Transverse colon (tissue), 4 donors: Measurements from ENCODE around the gene KRTAP4-4. TPM values are rescaled to one million over a fixed set of nuclear protein-coding genes. Genes with fewer than 3 reads are reported as not detected.
"Not testable (repeated sequence)": the region's sequence is repeated elsewhere in the genome, so short reads cannot be mapped to it uniquely, and the experiment has no call there.

Source experiments
- DNase-seq: peaks from one replicate; pipeline ENCODE4 v3.0.0-alpha.2; 2019
- H3K27ac ChIP-seq, 4 donors: fragments of 200-600 bp; sonication (generic); 2 replicates each; pipeline ENCODE4 v1.5.1; 2016 to 2018; ENCODE audit warnings: inconsistent platforms in 4 of 4
- H3K27me3 ChIP-seq: fragments of 200-600 bp; sonication (generic); 2 replicates; pipeline ENCODE4 v1.5.1; 2017; ENCODE audit warnings: inconsistent platforms
- H3K36me3 ChIP-seq, 4 donors: fragments of 200-600 bp; sonication (generic); 2 replicates each; pipeline ENCODE4 v1.5.1; 2017 to 2019; ENCODE audit warnings: inconsistent platforms in 4 of 4
- H3K4me1 ChIP-seq, 4 donors: fragments of 200-600 bp; sonication (generic); 2 replicates each; pipeline ENCODE4 v1.5.1; 2017 to 2020; ENCODE audit warnings: inconsistent platforms in 4 of 4
- H3K4me3 ChIP-seq, 4 donors: fragments of 200-600 bp; sonication (generic); 1 replicate in 1 of 4; 2 replicates in 3 of 4; pipeline versions ENCODE4 v1.5.1 to v1.6.1; 2017 to 2019; ENCODE audit warnings: inconsistent platforms in 4 of 4
- H3K9me3 ChIP-seq, 2 donors: fragments of 200-600 bp; sonication (generic); 2 replicates each; pipeline ENCODE4 v1.5.1; 2017 to 2019; ENCODE audit warnings: inconsistent platforms in 2 of 2
- CTCF ChIP-seq, 5 experiments: fragments of 200-600 bp in 3 of 5; fragments of 450-650 bp in 2 of 5; sonication (generic) in 3 of 5; IDR thresholded peaks; 1 replicate in 2 of 5; 2 replicates in 3 of 5; pipeline ENCODE4 v1.5.1; 2016 to 2017; ENCODE audit warnings: antibody characterized with exemption in 5 of 5, inconsistent platforms in 3 of 5, mild to moderate bottlenecking in 2 of 5, moderate library complexity in 1 of 5
- EP300 ChIP-seq: sonication (generic); formaldehyde crosslinking; IDR thresholded peaks from one replicate; pipeline ENCODE4 v1.6.1; 2017; ENCODE audit warnings: antibody characterized with exemption, low read depth
- POLR2A ChIP-seq: fragments of 450-650 bp; IDR thresholded peaks from one replicate; pipeline ENCODE4 v1.6.1; 2016; ENCODE audit warnings: antibody characterized with exemption, mild to moderate bottlenecking, moderate library complexity
- POLR2AphosphoS5 ChIP-seq, 3 donors: sonication (generic); formaldehyde crosslinking; IDR thresholded peaks; one replicate each; pipeline ENCODE4 v1.6.1; 2016; ENCODE audit warnings: antibody characterized with exemption in 3 of 3
- whole genome bisulfite sequencing, 2 donors: methylation state at CpG; one replicate each; pipeline ENCODE4 v1.1.5; 2018; ENCODE audit warnings: low coverage in 1 of 2; 5-methylcytosine and 5-hydroxymethylcytosine counted together
- in situ Hi-C, 4 donors: fragments of 200-750 bp; cut with MboI; loops; one replicate each; pipeline versions ENCODE4 v1.15.0 to v1.15.1; 2017; ENCODE audit warnings: low sequenced_read_pairs in 3 of 4, low pct_ligation_motif_present in 1 of 4, low pct_unique_long_range_greater_than_20kb in 1 of 4
- intact Hi-C: fragments of 100-400 bp; cut with DNase I; formaldehyde crosslinking; loops from one replicate; pipeline ENCODE4 v1.15.1; 2023; ENCODE audit warnings: low total_unique reads
- total RNA-seq, 4 donors: library from RNA; depleted of rRNA; stranded (reverse); fragments of >200 nt; gene quantifications; one replicate each; pipeline ENCODE4 v1.1.0, GENCODE V29; 2016

Gene KRTAP4-4
- total RNA-seq, 4 donors from 2014 or later: not detected

GRCh38 chr17:41126412-41126811 is 34.1 kb downstream of the KRTAP4-4 start:
- Histone ChIP-seq H3K36me3 (no peaks in the 10 kb centered on the region), H3K4me3 (no peak overlapping the region), H3K4me1 (no peaks in the 10 kb centered on the region), H3K27ac (no peak overlapping the region), H3K27me3 (peaks cover 12% of the 10 kb centered on the region), H3K9me3 (no peaks in the 10 kb centered on the region)
- in situ Hi-C loops: no loop called here
- no peak for DNase-seq
- 76 to 79% methylated on average over 3 of the region's 3 CpGs for whole genome bisulfite sequencing, 2 donors
- intact Hi-C loops: no loop called here
- TF ChIP-seq POLR2AphosphoS5 (IDR thresholded peaks at IDR 0.05) (no peak), EP300 (no peak), POLR2A (no peak), CTCF (IDR thresholded peaks at IDR 0.05) (no peak)

- in situ Hi-C loops: no loop called here
Observed at GRCh38 chr17:41125064-41125463, 35.5 kb downstream of the KRTAP4-4 start.

GRCh38 chr17:41123991-41124371 is 36.6 kb downstream of the KRTAP4-4 start, which contains the start of gene KRTAP4-12:
TSS of gene KRTAP4-12 (minus strand) at chr17:41124182. CDS start at chr17:41124122, 60 bp downstream.
- DNase-seq, H3K36me3 ChIP-seq, in situ Hi-C loops, intact Hi-C loops, H3K4me3 ChIP-seq, H3K9me3 ChIP-seq, H3K27ac ChIP-seq, H3K4me1 ChIP-seq: not testable (repeated sequence)
- H3K27me3 ChIP-seq: peaks cover 12% of the 10 kb centered on the region
- WGBS, 2 donors: 81% methylated on average over 3 of the region's 3 CpGs; no CpG with 5 or more reads in 1 of the 2 donors

More at GRCh38 chr17:41125064-41125463, 35.5 kb downstream of the KRTAP4-4 start:
- no peak overlapping the region for H3K27ac ChIP-seq
- H3K36me3 ChIP-seq: no peaks in the 10 kb centered on the region
- H3K4me3 ChIP-seq: no peak overlapping the region
- WGBS, 2 donors: 89 to 94% methylated on average over 2 of the region's 2 CpGs
- TF ChIP-seq POLR2A: no peak
- TF ChIP-seq POLR2AphosphoS5 (IDR thresholded peaks at IDR 0.05): no peak
- TF ChIP-seq CTCF (IDR thresholded peaks at IDR 0.05): no peak
- no peak for TF ChIP-seq EP300
- intact Hi-C loops: no loop called here
- no peaks in the 10 kb centered on the region for H3K4me1 ChIP-seq
- no peak for DNase-seq
- no peaks in the 10 kb centered on the region for H3K9me3 ChIP-seq
- peaks cover 12% of the 10 kb centered on the region for H3K27me3 ChIP-seq

- 65 to 83% methylated on average over 2 to 12 of the region's 12 CpGs for WGBS, 2 donors
- H3K9me3 ChIP-seq, in situ Hi-C loops, H3K27ac ChIP-seq, H3K36me3 ChIP-seq, DNase-seq, H3K4me1 ChIP-seq, H3K4me3 ChIP-seq, intact Hi-C loops: not testable (repeated sequence)
- peaks cover 12% of the 10 kb centered on the region for H3K27me3 ChIP-seq
Observed at GRCh38 chr17:41123292-41123990, 37.1 kb downstream of the KRTAP4-4 start.

- TF ChIP-seq EP300: no peak
- TF ChIP-seq POLR2AphosphoS5 (IDR thresholded peaks at IDR 0.05): no peak
- TF ChIP-seq CTCF (IDR thresholded peaks at IDR 0.05): no peak
- no peak for TF ChIP-seq POLR2A
- Histone ChIP-seq H3K36me3 (no peaks in the 10 kb centered on the region), H3K9me3 (no peaks in the 10 kb centered on the region), H3K4me1 (no peaks in the 10 kb centered on the region), H3K27ac (no peak overlapping the region), H3K27me3 (peaks cover 7% of the 10 kb centered on the region), H3K4me3 (no peak overlapping the region)
- intact Hi-C loops: no loop called here
- in situ Hi-C loops: no loop called here
- 90 to 94% methylated on average over 2 of the region's 2 CpGs for WGBS, 2 donors
- no peak for DNase-seq
Observed at GRCh38 chr17:41121742-41122141, 38.8 kb downstream of the KRTAP4-4 start.

GRCh38 chr17:41119696-41120690 is 40.6 kb downstream of the KRTAP4-4 start:
- intact Hi-C loops, DNase-seq, H3K4me1 ChIP-seq, H3K4me3 ChIP-seq, in situ Hi-C loops, H3K36me3 ChIP-seq, H3K27me3 ChIP-seq, H3K9me3 ChIP-seq, H3K27ac ChIP-seq: not testable (repeated sequence)
- WGBS, 2 donors: 56 to 60% methylated on average over 8 to 11 of the region's 11 CpGs
